ENCODE data around the gene PPP1R1C.

The PPP1R1C gene

GRCh38 chr2:181978351-181979150 is 7.1 kb upstream of the PPP1R1C start:
- H3K27me3 Mint-ChIP-seq = peaks cover 0 to 32% of the 10 kb centered on the region in 2 donors
- no peaks in the 10 kb centered on the region for H3K9me3 Mint-ChIP-seq
- no peak overlapping the region for H3K4me3 Mint-ChIP-seq
- DNase-seq (no peak), ATAC-seq (replicated peaks) (no peak)
- no peaks in the 10 kb centered on the region for H3K4me1 Mint-ChIP-seq (ENCODE audit: low read depth in 2 of 2)
- no peaks in the 10 kb centered on the region for H3K36me3 Mint-ChIP-seq (ENCODE audit: insufficient read depth)
- H3K27ac Mint-ChIP-seq = no peak overlapping the region

DNA sequence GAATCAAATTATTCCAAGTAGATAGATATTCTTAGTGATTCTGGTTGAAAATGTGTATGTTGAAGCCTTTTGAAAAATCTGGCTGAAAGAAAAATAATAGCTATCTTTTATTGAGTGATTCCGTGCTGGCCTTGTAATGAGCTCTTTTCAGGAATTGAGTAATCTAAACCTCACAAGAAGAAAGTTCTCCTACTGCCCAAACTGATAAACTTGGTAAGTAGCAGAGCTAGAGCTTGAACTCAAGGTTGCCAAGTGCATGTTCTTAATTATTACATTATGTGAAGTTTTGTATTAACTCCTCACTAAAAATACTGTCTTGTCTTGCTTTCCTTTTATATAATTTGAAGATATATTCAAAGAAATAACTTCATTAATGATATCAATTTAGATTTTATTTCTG is 1.6 kb upstream of the PPP1R1C start:
- DNase-seq = no peak
- H3K4me1 Mint-ChIP-seq (ENCODE audit: low read depth in 2 of 2) = no peaks in the 10 kb centered on the region
- no peaks in the 10 kb centered on the region for H3K9me3 Mint-ChIP-seq
- ATAC-seq (replicated peaks) = no peak
- H3K36me3 Mint-ChIP-seq (ENCODE audit: insufficient read depth) = peaks cover 2% of the 10 kb centered on the region
- no peak overlapping the region for H3K27ac Mint-ChIP-seq
- no peak overlapping the region for H3K4me3 Mint-ChIP-seq
- peaks cover 11 to 24% of the 10 kb centered on the region in 2 donors for H3K27me3 Mint-ChIP-seq

GRCh38 chr2:181984814-181985631 is 630 bp upstream of the PPP1R1C start:
- peaks cover 2% of the 10 kb centered on the region for H3K36me3 Mint-ChIP-seq (ENCODE audit: insufficient read depth)
- no peaks in the 10 kb centered on the region for H3K9me3 Mint-ChIP-seq
- H3K27me3 Mint-ChIP-seq = peaks cover 18 to 20% of the 10 kb centered on the region in 2 donors
- no peaks in the 10 kb centered on the region for H3K4me1 Mint-ChIP-seq (ENCODE audit: low read depth in 2 of 2)
- ATAC-seq (replicated peaks) (no peak), DNase-seq (no peak)
- H3K4me3 Mint-ChIP-seq = no peak overlapping the region
- no peak overlapping the region for H3K27ac Mint-ChIP-seq

DNA sequence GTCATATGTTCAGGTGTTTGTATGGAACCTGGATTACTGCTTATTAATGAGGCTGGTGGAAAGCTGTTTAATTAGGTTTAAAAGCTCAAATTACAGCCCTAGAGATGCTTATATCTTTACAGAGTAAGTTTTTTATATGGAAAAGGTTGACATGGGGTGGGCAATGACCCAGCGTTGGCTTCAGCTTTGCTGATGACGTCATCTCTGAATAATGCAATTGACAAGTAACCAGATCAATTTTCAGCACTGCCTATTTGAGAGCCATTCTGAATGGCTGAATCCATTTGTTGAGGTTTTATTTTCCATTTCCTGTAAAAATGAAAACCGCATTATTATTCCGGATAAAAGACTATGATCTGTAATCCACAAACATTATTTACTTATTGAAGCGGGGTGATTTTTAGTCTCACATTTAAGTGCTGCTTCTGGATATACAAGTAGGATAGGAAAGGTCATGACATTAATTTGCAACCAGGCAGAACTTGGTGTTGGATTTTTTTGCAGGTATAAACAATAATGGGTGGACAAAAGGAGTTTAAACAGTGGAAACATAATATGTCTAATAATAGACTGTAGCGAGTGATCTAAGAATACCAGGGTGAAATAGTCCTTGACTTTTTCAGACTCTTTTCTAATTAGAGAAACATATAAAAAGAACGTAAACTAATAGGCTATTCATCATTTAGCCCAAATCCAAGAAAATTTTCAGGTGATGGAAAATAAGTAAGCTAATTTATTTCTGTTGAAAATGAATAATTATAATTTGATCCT is 2.7 kb downstream of the PPP1R1C start:
- no peak overlapping the region for H3K27ac Mint-ChIP-seq
- peaks cover 2% of the 10 kb centered on the region for H3K36me3 Mint-ChIP-seq (ENCODE audit: insufficient read depth)
- H3K4me1 Mint-ChIP-seq (ENCODE audit: low read depth in 2 of 2) = no peaks in the 10 kb centered on the region
- no peak overlapping the region for H3K4me3 Mint-ChIP-seq
- no peak for DNase-seq
- H3K27me3 Mint-ChIP-seq = peaks cover 2 to 21% of the 10 kb centered on the region in 2 donors
- no peak for ATAC-seq (replicated peaks)
- no peaks in the 10 kb centered on the region for H3K9me3 Mint-ChIP-seq

GRCh38 chr2:181989099-181989498 is 3.4 kb downstream of the PPP1R1C start:
- Mint-ChIP-seq H3K9me3 (no peaks in the 10 kb centered on the region), H3K27me3 (peaks cover 0 to 21% of the 10 kb centered on the region in 2 donors), H3K4me3 (no peak overlapping the region), H3K27ac (no peak overlapping the region), H3K36me3 (ENCODE audit: insufficient read depth) (peaks cover 2% of the 10 kb centered on the region), H3K4me1 (ENCODE audit: low read depth in 2 of 2) (no peaks in the 10 kb centered on the region)
- DNase-seq = no peak
- no peak for ATAC-seq (replicated peaks)

DNA sequence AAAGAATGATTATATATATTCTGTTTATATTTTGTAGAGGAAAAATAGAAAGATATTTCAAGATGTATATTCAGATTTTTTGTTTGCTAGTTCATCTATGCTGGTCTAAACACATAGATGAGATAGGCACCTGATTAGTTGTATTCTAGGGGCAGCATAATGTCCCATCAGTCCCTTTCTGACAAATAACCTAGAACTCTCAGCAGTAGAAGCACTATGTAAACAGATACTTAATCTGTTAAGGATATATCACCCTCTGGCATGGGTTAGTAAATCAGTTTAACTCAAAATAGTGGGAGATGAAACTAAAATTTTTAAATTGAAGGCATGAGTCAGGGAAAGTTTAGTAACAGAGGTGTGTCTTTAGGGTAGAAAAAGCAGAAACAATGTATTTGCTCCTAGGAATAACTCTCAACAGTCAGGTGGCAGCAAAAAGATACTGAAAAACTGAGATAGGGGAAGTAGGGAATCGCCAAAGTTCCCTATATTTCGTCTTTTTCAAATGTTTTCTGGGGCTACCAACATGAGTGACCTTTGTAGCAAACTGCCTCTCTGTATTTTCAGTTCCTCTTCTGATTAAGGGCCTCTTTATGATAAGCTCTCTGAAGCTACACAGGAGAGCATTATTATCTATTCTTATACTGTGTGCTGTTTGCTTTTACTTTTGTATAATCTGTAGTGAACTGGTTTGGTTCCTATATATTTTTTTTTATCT is 5.7 kb downstream of the PPP1R1C start:
- H3K9me3 Mint-ChIP-seq = no peaks in the 10 kb centered on the region
- no peaks in the 10 kb centered on the region for H3K36me3 Mint-ChIP-seq (ENCODE audit: insufficient read depth)
- no peak for DNase-seq
- no peaks in the 10 kb centered on the region for H3K4me1 Mint-ChIP-seq (ENCODE audit: low read depth in 2 of 2)
- H3K4me3 Mint-ChIP-seq = no peak overlapping the region
- H3K27ac Mint-ChIP-seq = no peak overlapping the region
- peaks cover 0 to 21% of the 10 kb centered on the region in 2 donors for H3K27me3 Mint-ChIP-seq
- no peak for ATAC-seq (replicated peaks)

GRCh38 chr2:181992776-181993175 is 7.1 kb downstream of the PPP1R1C start:
- H3K27me3 Mint-ChIP-seq = peaks cover 4 to 23% of the 10 kb centered on the region in 2 donors
- H3K27ac Mint-ChIP-seq = no peak overlapping the region
- no peaks in the 10 kb centered on the region for H3K36me3 Mint-ChIP-seq (ENCODE audit: insufficient read depth)
- H3K4me1 Mint-ChIP-seq (ENCODE audit: low read depth in 2 of 2) = no peaks in the 10 kb centered on the region
- no peak for DNase-seq
- H3K4me3 Mint-ChIP-seq = no peak overlapping the region
- H3K9me3 Mint-ChIP-seq = no peaks in the 10 kb centered on the region
- ATAC-seq (replicated peaks) = no peak

DNA sequence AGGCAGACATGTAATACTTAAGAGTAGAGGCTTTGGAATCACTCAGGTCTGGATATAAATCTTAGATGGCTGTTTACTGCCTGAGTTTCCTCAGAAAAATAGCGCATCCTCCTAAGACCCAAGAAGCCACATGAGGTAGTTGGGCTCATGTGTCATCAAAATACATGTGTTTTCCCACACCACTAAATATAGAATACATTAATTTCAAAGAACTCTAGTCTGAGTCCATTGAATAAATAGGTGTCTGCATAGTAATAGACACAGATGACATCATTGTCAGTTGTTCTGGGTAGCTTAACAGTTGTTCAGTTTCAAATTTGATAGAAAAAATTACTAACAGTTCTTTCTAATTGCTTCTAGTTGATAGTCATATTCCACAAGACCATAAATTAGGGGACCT is 9.6 kb downstream of the PPP1R1C start:
- no peak overlapping the region for H3K4me3 Mint-ChIP-seq
- no peaks in the 10 kb centered on the region for H3K36me3 Mint-ChIP-seq (ENCODE audit: insufficient read depth)
- ATAC-seq (replicated peaks) = no peak

DNA sequence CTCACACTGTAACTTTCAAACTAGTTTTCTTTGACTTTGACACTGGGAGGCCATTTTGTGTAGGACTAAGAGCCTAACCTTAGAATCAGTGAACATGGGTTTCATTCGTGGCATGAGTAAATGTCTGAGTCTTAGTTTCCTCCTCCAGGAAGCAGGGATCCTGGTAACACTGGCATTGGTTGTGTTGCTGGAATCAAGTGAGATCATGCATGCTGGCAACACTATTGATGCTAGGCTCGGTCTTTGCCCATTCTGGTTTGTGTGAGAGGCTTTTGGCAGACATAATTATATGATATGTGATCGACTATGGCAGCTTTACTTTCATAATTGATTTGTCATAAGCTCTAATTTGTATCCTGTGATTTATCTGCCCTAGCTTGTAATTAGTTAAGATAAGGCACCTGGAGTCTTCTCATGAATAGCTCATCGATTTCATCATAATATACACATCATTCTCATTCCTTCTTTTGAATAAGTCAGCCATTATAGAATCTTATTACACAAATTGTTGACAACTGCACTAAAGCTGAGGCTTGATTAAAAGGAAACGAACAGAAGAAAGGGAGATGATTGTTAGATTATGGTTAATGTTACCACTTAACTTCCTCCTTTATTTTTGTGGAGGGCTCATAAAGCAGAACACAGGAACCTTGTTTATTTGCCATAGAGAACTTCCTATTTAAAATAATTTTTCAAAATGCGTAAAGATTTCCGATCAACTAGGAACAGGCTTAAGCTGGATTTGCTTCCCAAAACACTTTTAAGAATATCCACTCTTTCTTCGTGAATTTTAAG is 12.6 kb downstream of the PPP1R1C start:
- peaks cover 7 to 14% of the 10 kb centered on the region in 2 donors for H3K27me3 Mint-ChIP-seq
- H3K36me3 Mint-ChIP-seq (ENCODE audit: insufficient read depth) = no peaks in the 10 kb centered on the region
- H3K9me3 Mint-ChIP-seq = no peaks in the 10 kb centered on the region
- no peak for ATAC-seq (replicated peaks)
- DNase-seq = no peak
- H3K4me1 Mint-ChIP-seq (ENCODE audit: low read depth in 2 of 2) = peaks cover 0 to 3% of the 10 kb centered on the region in 2 donors
- no peak overlapping the region for H3K27ac Mint-ChIP-seq
- H3K4me3 Mint-ChIP-seq = no peak overlapping the region

More for the DNA sequence above, 9.6 kb downstream of the PPP1R1C start:
- Mint-ChIP-seq H3K4me1 (ENCODE audit: low read depth in 2 of 2) (peaks cover 0 to 3% of the 10 kb centered on the region in 2 donors), H3K27ac (no peak overlapping the region), H3K9me3 (no peaks in the 10 kb centered on the region), H3K27me3 (peaks cover 7 to 9% of the 10 kb centered on the region in 2 donors)
- no peak for DNase-seq

DNA sequence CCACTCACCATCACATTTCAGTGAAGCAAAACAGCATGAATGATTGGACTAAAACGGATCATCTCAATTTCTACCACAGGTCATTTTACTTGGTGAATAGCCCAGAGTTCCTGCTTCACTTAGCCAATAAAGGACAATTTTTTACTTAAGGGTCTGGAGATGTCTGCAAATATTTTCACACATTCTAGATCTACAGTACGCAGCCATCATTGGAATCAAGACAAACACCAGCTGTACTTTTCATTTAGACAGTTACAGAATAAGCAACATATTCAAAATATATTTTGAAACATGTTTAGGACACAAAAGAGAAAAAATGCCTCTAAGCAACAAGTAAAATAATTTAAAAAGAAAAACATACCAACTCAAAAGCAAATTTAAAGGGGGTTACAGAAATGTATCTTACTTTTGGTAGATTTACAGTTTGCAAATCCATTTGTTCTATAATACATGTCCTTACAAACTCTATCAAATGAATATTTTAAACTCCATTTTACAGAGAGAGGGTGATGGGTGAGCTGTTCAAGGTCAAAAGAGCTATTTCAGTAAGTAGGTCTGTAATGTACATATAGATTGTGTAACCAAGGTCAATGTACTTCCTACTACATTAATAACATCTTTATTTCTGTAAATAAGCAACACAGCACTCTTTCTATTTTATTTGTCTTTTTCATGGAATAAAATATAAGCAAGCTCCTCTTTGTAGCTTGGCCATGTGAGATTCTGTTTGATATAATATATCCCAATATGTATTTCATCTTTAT is 13.4 kb downstream of the PPP1R1C start:
- Mint-ChIP-seq H3K27me3 (peaks cover 7 to 14% of the 10 kb centered on the region in 2 donors), H3K27ac (no peak overlapping the region), H3K4me1 (ENCODE audit: low read depth in 2 of 2) (peaks cover 0 to 3% of the 10 kb centered on the region in 2 donors), H3K36me3 (ENCODE audit: insufficient read depth) (no peaks in the 10 kb centered on the region), H3K4me3 (no peak overlapping the region), H3K9me3 (no peaks in the 10 kb centered on the region)
- no peak for ATAC-seq (replicated peaks)
- DNase-seq = no peak

GRCh38 chr2:181999911-182000310 is 14.3 kb downstream of the PPP1R1C start:
- Mint-ChIP-seq H3K9me3 (no peaks in the 10 kb centered on the region), H3K4me1 (ENCODE audit: low read depth in 2 of 2) (peaks cover 0 to 3% of the 10 kb centered on the region in 2 donors), H3K36me3 (ENCODE audit: insufficient read depth) (no peaks in the 10 kb centered on the region), H3K27ac (no peak overlapping the region), H3K4me3 (no peak overlapping the region), H3K27me3 (peaks cover 7 to 14% of the 10 kb centered on the region in 2 donors)
- no peak for DNase-seq
- ATAC-seq (replicated peaks) = no peak
